Measurements from ENCODE around the gene EYA2. TPM values are rescaled to one million over a fixed set of nuclear protein-coding genes. Genes with fewer than 3 reads are reported as not detected.

The EYA2 gene
- total and polyA plus RNA-seq, 11 donors: 0.30 to 4.2 (median 0.70) TPM

- Histone ChIP-seq H3K4me3 (no peak overlapping the region), H3K4me1 (peaks cover 0 to 23% (median 0%) of the 10 kb centered on the region in 12 donors), H3K27me3 (no peaks in the 10 kb centered on the region), H3K9me3 (peaks cover 0 to 8% (median 0%) of the 10 kb centered on the region in 12 donors), H3K27ac (no peak overlapping the region), H3K36me3 (no peaks in the 10 kb centered on the region)
- ATAC-seq (no peak), DNase-seq (no peak)
- intact Hi-C loops (cut with DNase I): no loop called here
- TF ChIP-seq CTCF (IDR thresholded peaks at IDR 0.05) (no peak), POLR2A (IDR thresholded peaks at IDR 0.05) (no peak)
- 70 to 72% (median 70%) methylated on average over 5 of the region's 5 CpGs for WGBS, 4 donors
These were observed 247.5 kb downstream of the EYA2 start for GRCh38 chr20:47141941-47142773.

GRCh38 chr20:47142774-47143170 lies 248.1 kb downstream of the EYA2 start:
- WGBS, 4 donors: 67 to 76% (median 70%) methylated on average over 14 of the region's 14 CpGs
- Histone ChIP-seq H3K36me3 (no peaks in the 10 kb centered on the region), H3K4me1 (peaks cover 0 to 30% (median 0%) of the 10 kb centered on the region in 12 donors), H3K4me3 (no peak overlapping the region), H3K27me3 (no peaks in the 10 kb centered on the region), H3K9me3 (peaks cover 0 to 8% (median 0%) of the 10 kb centered on the region in 12 donors), H3K27ac (peak overlapping the region in 1 of 12 donors; percentile 83)
- DNase-seq (no peak), ATAC-seq (no peak)
- TF ChIP-seq POLR2A (IDR thresholded peaks at IDR 0.05): no peak
- TF ChIP-seq CTCF (IDR thresholded peaks at IDR 0.05): no peak
- intact Hi-C loops (cut with DNase I): no loop called here

- H3K27ac ChIP-seq: peak overlapping the region in 1 of 12 donors; percentile 83
- 80 to 85% (median 83%) methylated on average over 4 of the region's 4 CpGs for WGBS, 4 donors
- peaks cover 0 to 8% (median 0%) of the 10 kb centered on the region in 12 donors for H3K9me3 ChIP-seq
- peak in 1 of 4 donors; percentile 48 for ATAC-seq
- intact Hi-C loops (cut with DNase I): no loop called here
- H3K4me3 ChIP-seq: no peak overlapping the region
- DNase-seq: no peak
- no peaks in the 10 kb centered on the region for H3K27me3 ChIP-seq
- no peaks in the 10 kb centered on the region for H3K36me3 ChIP-seq
- peaks cover 0 to 30% (median 0%) of the 10 kb centered on the region in 12 donors for H3K4me1 ChIP-seq
- no peak for TF ChIP-seq CTCF (IDR thresholded peaks at IDR 0.05)
- TF ChIP-seq POLR2A (IDR thresholded peaks at IDR 0.05): no peak
These were observed 249.0 kb downstream of the EYA2 start for GRCh38 chr20:47143657-47144056.

- peak overlapping the region in 1 of 12 donors; percentile 83 for H3K27ac ChIP-seq
- no peak for TF ChIP-seq CTCF (IDR thresholded peaks at IDR 0.05)
- intact Hi-C loops (cut with DNase I): no loop called here
- DNase-seq (no peak), ATAC-seq (no peak)
- WGBS, 4 donors: 94 to 96% (median 96%) methylated on average over 4 of the region's 4 CpGs
- peaks cover 0 to 30% (median 0%) of the 10 kb centered on the region in 12 donors for H3K4me1 ChIP-seq
- H3K4me3 ChIP-seq: no peak overlapping the region
- H3K36me3 ChIP-seq: no peaks in the 10 kb centered on the region
- peaks cover 0 to 8% (median 0%) of the 10 kb centered on the region in 12 donors for H3K9me3 ChIP-seq
- H3K27me3 ChIP-seq: no peaks in the 10 kb centered on the region
These were observed 249.8 kb downstream of the EYA2 start for GRCh38 chr20:47144463-47144862.

Measured in heart left ventricle (tissue), 16 donors.